HG03025 (cell line): Measurements from ENCODE around the gene PRKX.
"Not testable (repeated sequence)": the region's sequence is repeated elsewhere in the genome, so short reads cannot be mapped to it uniquely, and the experiment has no call there.

Source experiments
- ATAC-seq: cut with Tn5 transposase; IDR thresholded peaks from one replicate; pipeline ENCODE4 v1.9.1; 2021; ENCODE audit warnings: mild to moderate bottlenecking, moderate library complexity; ENCODE audit not compliant: unreplicated experiment, low FRiP score

The PRKX gene

DNA sequence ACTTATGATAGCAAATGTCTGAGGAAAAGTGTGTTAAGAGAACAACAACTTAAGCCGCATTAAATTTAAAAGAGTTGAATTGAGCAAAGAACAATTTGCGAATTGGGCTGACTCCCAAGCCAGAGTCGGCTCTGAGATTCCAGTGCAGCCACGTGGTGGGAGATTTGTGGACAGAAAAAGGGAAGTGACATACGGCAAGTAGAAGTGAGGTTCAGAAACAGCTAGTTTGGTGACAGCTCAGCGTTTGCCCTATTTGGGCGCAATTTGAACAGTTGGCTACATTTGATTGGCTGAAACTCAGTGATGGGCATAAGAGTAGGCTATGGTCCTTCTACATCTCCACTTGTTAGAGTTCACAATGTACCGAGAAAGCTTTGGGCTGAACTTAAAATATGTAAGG is 124.0 kb downstream of the PRKX start:
- ATAC-seq = no peak

DNA sequence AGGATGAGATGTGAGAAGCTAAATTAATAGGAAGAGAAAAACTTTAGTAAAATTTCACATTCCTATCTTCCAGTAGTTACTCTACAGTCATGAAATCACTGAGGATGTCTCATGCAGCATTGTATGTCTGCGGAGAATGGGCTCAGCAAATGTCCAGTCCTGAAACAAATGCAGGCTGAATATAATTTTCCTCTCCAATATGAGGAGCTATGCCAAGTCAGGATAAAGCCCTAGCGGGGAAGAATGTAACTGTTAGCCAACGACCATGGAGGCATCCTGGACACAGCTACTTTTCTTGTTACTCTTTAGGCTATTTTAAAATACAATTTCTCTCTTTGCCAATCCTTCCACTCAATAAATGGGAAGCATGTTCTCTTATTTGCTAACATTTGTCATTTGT is 127.7 kb downstream of the PRKX start:
- no peak for ATAC-seq

GRCh38 chrX:3584415-3584996 is 128.9 kb downstream of the PRKX start:
- no peak for ATAC-seq

- ATAC-seq = no peak
Measured at GRCh38 chrX:3582451-3582850, 131.0 kb downstream of the PRKX start.

DNA sequence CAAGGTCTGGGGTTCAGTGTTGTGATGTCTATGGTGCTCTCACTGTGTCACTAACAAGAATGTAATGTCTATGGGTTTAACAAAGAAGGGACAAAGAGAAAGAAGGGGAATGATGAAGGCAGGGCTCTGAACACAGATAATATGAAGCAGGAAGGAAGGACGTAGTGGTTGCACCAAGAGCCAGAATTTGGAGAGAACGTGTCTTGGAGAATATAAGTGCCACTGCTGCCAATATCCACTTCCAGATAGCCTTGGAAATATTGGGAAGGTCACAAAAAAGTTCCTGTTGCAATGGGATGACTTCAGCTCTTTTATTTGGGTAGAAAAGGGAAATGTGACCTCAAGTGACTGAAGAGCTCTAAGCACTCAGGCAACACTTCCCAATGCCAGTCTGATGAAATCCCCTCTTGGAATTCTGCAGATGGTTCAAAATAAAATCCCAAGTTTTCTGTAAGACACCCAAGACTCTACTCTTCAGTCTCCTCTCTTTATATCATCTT is 131.8 kb downstream of the PRKX start:
- no peak for ATAC-seq

DNA sequence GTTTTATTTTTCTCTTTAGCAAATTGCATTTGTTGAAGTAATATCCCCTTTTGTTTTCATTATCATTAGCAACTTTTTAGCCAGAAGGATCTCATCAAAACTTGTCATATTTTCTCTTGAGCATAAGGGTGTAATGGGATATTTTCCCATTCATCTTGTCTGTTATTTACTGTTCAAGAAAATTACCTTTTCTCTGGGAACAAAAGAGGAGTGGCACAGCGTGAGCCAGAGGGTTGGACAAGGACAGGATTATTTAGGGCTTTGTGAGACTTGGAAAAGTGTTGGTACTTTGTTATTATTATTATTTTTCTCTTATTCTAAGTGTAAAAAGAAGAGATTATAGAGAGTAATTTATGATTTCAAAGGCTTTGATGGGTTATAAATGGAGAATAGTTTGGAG is 135.9 kb downstream of the PRKX start:
- ATAC-seq = no peak

GRCh38 chrX:3576886-3577501 is 136.5 kb downstream of the PRKX start:
- no peak for ATAC-seq

DNA sequence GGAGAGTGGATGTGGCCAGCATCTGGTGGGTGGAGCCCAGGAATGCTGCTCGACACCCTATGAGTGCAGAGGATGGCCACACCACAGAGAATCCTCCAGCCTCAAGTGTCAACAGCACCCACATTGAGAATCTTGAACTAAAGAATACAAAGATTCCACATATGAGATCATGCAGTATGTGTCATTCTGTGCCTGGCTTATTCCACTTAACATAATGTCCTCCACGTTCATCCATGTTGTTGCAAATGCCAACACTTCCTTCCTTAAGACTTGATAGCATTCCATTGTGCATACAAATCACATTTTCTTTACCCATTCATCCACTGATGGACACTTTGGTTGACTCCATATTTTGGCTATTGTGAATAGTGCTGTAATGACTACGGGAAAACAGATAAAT is 145.8 kb downstream of the PRKX start:
- no peak for ATAC-seq

DNA sequence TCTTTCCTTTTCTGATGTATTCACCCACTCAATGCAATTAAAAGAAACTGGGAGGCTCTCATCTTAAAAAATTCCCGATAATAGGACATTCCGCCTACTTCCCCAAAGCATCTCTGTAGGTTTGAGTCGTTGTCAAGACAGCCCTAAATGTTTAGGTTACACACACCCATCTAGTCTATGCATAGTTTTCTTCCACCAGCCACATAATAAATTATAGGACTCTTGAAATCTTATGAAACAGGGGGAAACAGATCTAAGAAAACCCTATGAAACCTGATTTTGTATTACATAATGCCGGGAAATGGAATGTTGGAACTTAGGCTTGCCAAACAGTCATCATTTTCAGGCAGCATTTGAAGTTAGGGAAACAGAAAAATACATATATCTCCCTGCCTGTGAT is 150.0 kb downstream of the PRKX start:
- ATAC-seq = no peak

GRCh38 chrX:3560010-3560409 is 153.4 kb downstream of the PRKX start:
- not testable (repeated sequence) for ATAC-seq
